HEK293 (cell line): ENCODE data around the gene ZC3H12C.

ENCODE experiments used
- CTCF ChIA-PET: fragments of 350-600 bp; formaldehyde crosslinking; extraction: SDS; loops from one replicate; lab custom pipeline; 2021; ENCODE audit warnings: antibody characterized with exemption; lab: Yijun Ruan, JAX
- POLR2A ChIA-PET: fragments of 300-600 bp; formaldehyde crosslinking; extraction: SDS; loops from one replicate; lab custom pipeline; 2020; ENCODE audit warnings: antibody characterized with exemption, inconsistent platforms; lab: Yijun Ruan, JAX
- H3K27ac ChIP-seq: fragments of 200-500 bp; sonication (Bioruptor generic); 2 replicates; pipeline ENCODE4 v1.5.1; 2014; ENCODE audit warnings: low read depth, low read length, control low read depth, inconsistent platforms; ENCODE audit errors: extremely low read depth
- H3K36me3 ChIP-seq, 2 experiments: fragments of 200-500 bp in 1 of 2; sonication (Bioruptor generic) in 1 of 2; 1 replicate in 1 of 2; 2 replicates in 1 of 2; pipeline ENCODE4 v1.5.1; 2014 to 2017; ENCODE audit warnings: inconsistent platforms in 2 of 2, low read length in 2 of 2; ENCODE audit not compliant: control insufficient read depth in 2 of 2, insufficient read depth in 1 of 2
- H3K4me1 ChIP-seq: fragments of 200-500 bp; sonication (Bioruptor generic); 2 replicates; pipeline ENCODE4 v1.5.1; 2014; ENCODE audit warnings: mild to moderate bottlenecking, low read length, inconsistent platforms; ENCODE audit not compliant: control insufficient read depth, insufficient read depth
- H3K4me3 ChIP-seq: 2 replicates; pipeline ENCODE4 v1.5.1; 2011; ENCODE audit warnings: low read depth, mild to moderate bottlenecking, control low read depth, low read length, moderate library complexity
- H3K9me3 ChIP-seq: fragments of 200-500 bp; sonication (Bioruptor generic); 2 replicates; pipeline ENCODE4 v1.5.1; 2014; ENCODE audit warnings: low read depth, low read length, inconsistent platforms; ENCODE audit not compliant: control insufficient read depth, insufficient read depth
- ATF2 ChIP-seq: fragments of 450-650 bp; formaldehyde crosslinking; IDR thresholded peaks from 2 replicates; pipeline ENCODE4 v1.5.1; 2016; ENCODE audit warnings: missing biosample characterization, missing genetic modification characterization, low read depth
- BCL11A ChIP-seq: fragments of 450-650 bp; formaldehyde crosslinking; IDR thresholded peaks from 2 replicates; pipeline ENCODE4 v1.5.1; 2016; ENCODE audit warnings: low read depth, missing biosample characterization, missing genetic modification characterization
- EGR2 ChIP-seq: fragments of 450-650 bp; formaldehyde crosslinking; IDR thresholded peaks from 2 replicates; pipeline ENCODE4 v1.5.1; 2016; ENCODE audit warnings: low read depth, missing biosample characterization, missing genetic modification characterization
- KLF17 ChIP-seq: fragments of 450-650 bp; formaldehyde crosslinking; IDR thresholded peaks from 2 replicates; pipeline ENCODE4 v1.5.1; 2016; ENCODE audit warnings: missing biosample characterization, missing genetic modification characterization
- ZEB2 ChIP-seq: fragments of 450-650 bp; formaldehyde crosslinking; IDR thresholded peaks from 2 replicates; pipeline ENCODE4 v1.5.1; 2016; ENCODE audit warnings: missing biosample characterization, missing genetic modification characterization
- ZFP3 ChIP-seq: fragments of 450-650 bp; formaldehyde crosslinking; IDR thresholded peaks from 2 replicates; pipeline ENCODE4 v1.5.1; 2016; ENCODE audit warnings: low read depth, missing biosample characterization, missing genetic modification characterization
- ZNF132 ChIP-seq: fragments of 450-650 bp; formaldehyde crosslinking; IDR thresholded peaks from 2 replicates; pipeline ENCODE4 v1.5.1; 2017; ENCODE audit warnings: missing biosample characterization, missing genetic modification characterization, borderline replicate concordance
- ZNF155 ChIP-seq: fragments of 450-650 bp; formaldehyde crosslinking; IDR thresholded peaks from 2 replicates; pipeline ENCODE4 v1.5.1; 2016; ENCODE audit warnings: missing biosample characterization, missing genetic modification characterization
- ZNF223 ChIP-seq: fragments of 450-650 bp; formaldehyde crosslinking; IDR thresholded peaks from 2 replicates; pipeline ENCODE4 v1.5.1; 2016; ENCODE audit warnings: missing biosample characterization, missing genetic modification characterization
- ZNF274 ChIP-seq, 2 experiments: fragments of 200-500 bp in 1 of 2; fragments of 450-650 bp in 1 of 2; sonication (Bioruptor generic) in 1 of 2; formaldehyde crosslinking in 1 of 2; IDR thresholded peaks; 2 replicates each; pipeline versions ENCODE4 v1.5.1 to v1.6.1; 2014 to 2016; ENCODE audit warnings: borderline replicate concordance in 1 of 2, inconsistent platforms in 1 of 2, low read length in 1 of 2, missing biosample characterization in 1 of 2, missing genetic modification characterization in 1 of 2
- ZNF280C ChIP-seq: fragments of 450-650 bp; formaldehyde crosslinking; IDR thresholded peaks from 2 replicates; pipeline ENCODE4 v1.5.1; 2016; ENCODE audit warnings: missing biosample characterization, missing genetic modification characterization
- ZNF449 ChIP-seq: fragments of 450-650 bp; formaldehyde crosslinking; IDR thresholded peaks from 2 replicates; pipeline ENCODE4 v1.5.1; 2017; ENCODE audit warnings: missing biosample characterization, mild to moderate bottlenecking, missing genetic modification characterization, moderate library complexity
- ZNF548 ChIP-seq: fragments of 450-650 bp; formaldehyde crosslinking; IDR thresholded peaks from 2 replicates; pipeline ENCODE4 v1.5.1; 2016; ENCODE audit warnings: missing biosample characterization, missing genetic modification characterization
- ZNF658 ChIP-seq: fragments of 450-650 bp; formaldehyde crosslinking; IDR thresholded peaks from 2 replicates; pipeline ENCODE4; 2016; ENCODE audit warnings: missing biosample characterization, missing genetic modification characterization
- ZNF677 ChIP-seq: fragments of 450-650 bp; IDR thresholded peaks from 2 replicates; pipeline ENCODE4 v1.5.0; 2018; ENCODE audit warnings: missing biosample characterization, mild to moderate bottlenecking, missing genetic modification characterization, moderate library complexity
- ZNF701 ChIP-seq: fragments of 450-650 bp; formaldehyde crosslinking; IDR thresholded peaks from 2 replicates; pipeline ENCODE4 v1.5.1; 2016; ENCODE audit warnings: missing biosample characterization, missing genetic modification characterization
- ZNF785 ChIP-seq: fragments of 450-650 bp; formaldehyde crosslinking; IDR thresholded peaks from 2 replicates; pipeline ENCODE4 v1.5.1; 2016; ENCODE audit warnings: missing biosample characterization, missing genetic modification characterization
- ZNF843 ChIP-seq: fragments of 450-650 bp; formaldehyde crosslinking; IDR thresholded peaks from 2 replicates; pipeline ENCODE4 v1.5.1; 2016; ENCODE audit warnings: missing biosample characterization, missing genetic modification characterization

ZC3H12C gene

GRCh38 chr11:110217223-110217877 lies 124.2 kb downstream of the ZC3H12C start:
- ChIA-PET POLR2A (no interaction called here), CTCF (no interaction called here)
- H3K27ac ChIP-seq: no peak overlapping the region
- peaks cover 0 to 10% of the 10 kb centered on the region in 2 experiments; a peak in 1 of 3 replicates for H3K36me3 ChIP-seq
- TF ChIP-seq ZNF785 (tag by site-specific recombination) (no peak), ZNF280C (no peak), ZNF274 (IDR thresholded peaks at IDR 0.05; ENCODE audit: low read length) (no peak), ZNF274 (tag by site-specific recombination; IDR thresholded peaks at IDR 0.05; ENCODE audit: borderline replicate concordance) (no peak)
- H3K4me1 ChIP-seq: no peaks in the 10 kb centered on the region
- H3K9me3 ChIP-seq: no peaks in the 10 kb centered on the region
- H3K4me3 ChIP-seq: no peak overlapping the region

GRCh38 chr11:110217936-110218335 lies 124.7 kb downstream of the ZC3H12C start:
- Histone ChIP-seq H3K4me1 (no peaks in the 10 kb centered on the region), H3K9me3 (no peaks in the 10 kb centered on the region), H3K27ac (no peak overlapping the region), H3K4me3 (no peak overlapping the region), H3K36me3 (peaks cover 0 to 10% of the 10 kb centered on the region in 2 experiments; a peak in 1 of 3 replicates)
- ChIA-PET POLR2A (no interaction called here), CTCF (interaction anchor here (1.0 kb wide), 1 partner anchor 17 kb away, joined by 7 read pairs; no protein-coding TSS in a partner anchor)
- TF ChIP-seq BCL11A (no peak), ATF2 (tag by site-specific recombination) (peak; percentile 26; the same call in 1 of the 2 replicates), ZNF843 (tag by site-specific recombination) (no peak)

GRCh38 chr11:110219006-110219785 lies 126.0 kb downstream of the ZC3H12C start:
- Histone ChIP-seq H3K4me1 (no peaks in the 10 kb centered on the region), H3K36me3 (peaks cover 0 to 10% of the 10 kb centered on the region in 2 experiments; a peak in 1 of 3 replicates), H3K27ac (no peak overlapping the region), H3K9me3 (no peaks in the 10 kb centered on the region), H3K4me3 (no peak overlapping the region)
- ChIA-PET CTCF (interaction anchor here (1.0 kb wide), 1 partner anchor 18 kb away, joined by 7 read pairs; no protein-coding TSS in a partner anchor), POLR2A (no interaction called here)
- no peak for TF ChIP-seq ZNF449
- no peak for TF ChIP-seq EGR2 (tag by site-specific recombination)
- no peak for TF ChIP-seq ZNF548 (tag by site-specific recombination)
- no peak for TF ChIP-seq ZNF223
- TF ChIP-seq ZNF155 (tag by site-specific recombination): no peak
- no peak for TF ChIP-seq ZFP3 (tag by site-specific recombination)
- no peak for TF ChIP-seq KLF17 (tag by site-specific recombination)
- TF ChIP-seq ZNF701 (tag by site-specific recombination): no peak
- TF ChIP-seq ZNF280C: no peak
- TF ChIP-seq ZEB2 (tag by site-specific recombination): no peak
- no peak for TF ChIP-seq ZNF677 (tag by site-specific recombination)
- TF ChIP-seq ZNF658: no peak
- no peak for TF ChIP-seq ZNF132 (tag by site-specific recombination)
